NCI-H1694 treated with DMSO at 0.1 percent for 48 hours (cell line): Measurements from ENCODE around the gene NUP214.
A peak's percentile ranks its signal among the peaks of the same experiment; 100 is the strongest.

ENCODE experiments used
- DNase-seq: peaks from one replicate; lab custom pipeline; 2025; lab: John Stamatoyannopoulos, UW

NUP214 gene

GRCh38 chr9:131125288-131126058, at the start of gene NUP214:
Gene NUP214 (plus strand): TSS chr9:131125586. CDS start chr9:131125705, 119 bp downstream.
- DNase-seq: peak; percentile 91

GRCh38 chr9:131076347-131077195, 48.8 kb upstream of the NUP214 start:
- no peak for DNase-seq

GRCh38 chr9:131078427-131079366, 46.7 kb upstream of the NUP214 start:
- DNase-seq: no peak

- no peak for DNase-seq
Measured at GRCh38 chr9:131080589-131080988, 44.8 kb upstream of the NUP214 start.

- no peak for DNase-seq
Measured at GRCh38 chr9:131081868-131082267, 43.5 kb upstream of the NUP214 start.

GRCh38 chr9:131082774-131083512, 42.4 kb upstream of the NUP214 start:
- DNase-seq: no peak

GRCh38 chr9:131084661-131085369, 40.6 kb upstream of the NUP214 start:
- DNase-seq: no peak

- no peak for DNase-seq
Measured at GRCh38 chr9:131085370-131086122, 39.8 kb upstream of the NUP214 start.

- DNase-seq: peak; percentile 0
Measured at GRCh38 chr9:131087354-131087893, 38.0 kb upstream of the NUP214 start.

GRCh38 chr9:131090025-131090787, 35.2 kb upstream of the NUP214 start:
- DNase-seq: no peak

GRCh38 chr9:131091352-131091992, 33.9 kb upstream of the NUP214 start:
- DNase-seq: no peak

GRCh38 chr9:131092030-131092429, 33.4 kb upstream of the NUP214 start:
- no peak for DNase-seq

- no peak for DNase-seq
Measured at GRCh38 chr9:131092548-131093440, 32.6 kb upstream of the NUP214 start.

- DNase-seq: no peak
Measured at GRCh38 chr9:131094015-131094414, 31.4 kb upstream of the NUP214 start.

GRCh38 chr9:131094622-131095021, 30.8 kb upstream of the NUP214 start:
- DNase-seq: no peak

- no peak for DNase-seq
Measured at GRCh38 chr9:131095666-131096268, 29.6 kb upstream of the NUP214 start.
